ENCODE results near the gene PTPRD. TPM values are rescaled to one million over a fixed set of nuclear protein-coding genes. Genes with fewer than 3 reads are reported as not detected.

The PTPRD gene
- polyA plus RNA-seq, 1 experiment: 0.39 TPM

GRCh38 chr9:8391132-8391531 lies 2221.7 kb downstream of the PTPRD start:
- H3K4me3 ChIP-seq (ENCODE audit: low read depth, low read length): no peak overlapping the region
- CTCF ChIA-PET: no interaction called here
- POLR2A ChIA-PET: no interaction called here
- no peak for DNase-seq (ENCODE audit: low read depth)
- H3K36me3 ChIP-seq (ENCODE audit: control insufficient read depth, insufficient read depth, low read length): no peaks in the 10 kb centered on the region
- no peak for TF ChIP-seq CTCF (IDR thresholded peaks at IDR 0.05; ENCODE audit: insufficient read depth, low read depth, low read length)
- H3K27me3 ChIP-seq (ENCODE audit: control insufficient read depth, insufficient read depth, low read length): no peaks in the 10 kb centered on the region

DNA sequence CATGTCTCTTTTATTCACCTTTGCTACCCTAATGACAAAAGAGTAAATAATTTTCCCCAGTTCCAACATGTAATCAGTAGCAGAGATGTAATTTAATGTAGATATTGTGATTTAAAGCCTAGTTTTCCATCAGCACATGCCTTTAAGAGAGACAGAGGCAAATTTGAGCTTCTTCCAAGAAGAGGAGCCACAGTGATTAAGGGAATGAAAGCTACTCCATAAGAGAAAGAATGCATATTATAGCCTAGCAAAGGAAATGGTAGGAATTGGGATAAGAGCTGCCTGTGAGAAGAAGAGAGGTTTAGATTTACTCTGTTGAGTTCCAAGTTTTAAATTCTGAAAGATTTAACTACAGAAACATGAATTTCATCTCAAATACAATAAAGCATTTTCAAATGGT lies 2222.2 kb downstream of the PTPRD start:
- CTCF ChIA-PET: no interaction called here
- TF ChIP-seq CTCF (IDR thresholded peaks at IDR 0.05; ENCODE audit: insufficient read depth, low read depth, low read length): no peak
- no peak overlapping the region for H3K4me3 ChIP-seq (ENCODE audit: low read depth, low read length)
- POLR2A ChIA-PET: no interaction called here
- no peak for DNase-seq (ENCODE audit: low read depth)
- H3K36me3 ChIP-seq (ENCODE audit: control insufficient read depth, insufficient read depth, low read length): no peaks in the 10 kb centered on the region
- no peaks in the 10 kb centered on the region for H3K27me3 ChIP-seq (ENCODE audit: control insufficient read depth, insufficient read depth, low read length)

DNA sequence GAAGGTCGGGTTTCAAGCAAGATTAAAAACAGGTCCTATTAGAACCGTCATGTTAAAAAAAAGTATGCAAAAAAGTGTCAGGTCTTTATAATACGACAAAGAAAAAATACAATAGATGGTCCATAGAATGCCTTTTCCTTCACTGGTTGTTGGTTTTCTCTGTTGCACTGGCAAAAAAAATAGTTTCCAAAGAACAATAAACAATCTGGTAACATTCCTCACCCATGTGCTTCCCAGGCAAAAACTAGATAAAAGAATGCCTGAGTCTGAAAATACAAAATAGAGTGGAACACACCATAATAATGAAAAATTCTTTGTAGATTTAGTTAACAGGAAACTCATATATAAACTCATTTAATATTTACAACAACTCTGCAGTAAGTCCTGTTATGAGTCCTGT lies 2223.3 kb downstream of the PTPRD start:
- no peak for DNase-seq (ENCODE audit: low read depth)
- H3K4me3 ChIP-seq (ENCODE audit: low read depth, low read length): no peak overlapping the region
- H3K36me3 ChIP-seq (ENCODE audit: control insufficient read depth, insufficient read depth, low read length): no peaks in the 10 kb centered on the region
- CTCF ChIA-PET: no interaction called here
- TF ChIP-seq CTCF (IDR thresholded peaks at IDR 0.05; ENCODE audit: insufficient read depth, low read depth, low read length): no peak
- POLR2A ChIA-PET: no interaction called here
- H3K27me3 ChIP-seq (ENCODE audit: control insufficient read depth, insufficient read depth, low read length): no peaks in the 10 kb centered on the region

GRCh38 chr9:8388132-8388531 lies 2224.7 kb downstream of the PTPRD start:
- no peak for DNase-seq (ENCODE audit: low read depth)
- H3K36me3 ChIP-seq (ENCODE audit: control insufficient read depth, insufficient read depth, low read length): no peaks in the 10 kb centered on the region
- TF ChIP-seq CTCF (IDR thresholded peaks at IDR 0.05; ENCODE audit: insufficient read depth, low read depth, low read length): no peak
- POLR2A ChIA-PET: no interaction called here
- H3K4me3 ChIP-seq (ENCODE audit: low read depth, low read length): no peak overlapping the region
- no peaks in the 10 kb centered on the region for H3K27me3 ChIP-seq (ENCODE audit: control insufficient read depth, insufficient read depth, low read length)
- CTCF ChIA-PET: no interaction called here

DNA sequence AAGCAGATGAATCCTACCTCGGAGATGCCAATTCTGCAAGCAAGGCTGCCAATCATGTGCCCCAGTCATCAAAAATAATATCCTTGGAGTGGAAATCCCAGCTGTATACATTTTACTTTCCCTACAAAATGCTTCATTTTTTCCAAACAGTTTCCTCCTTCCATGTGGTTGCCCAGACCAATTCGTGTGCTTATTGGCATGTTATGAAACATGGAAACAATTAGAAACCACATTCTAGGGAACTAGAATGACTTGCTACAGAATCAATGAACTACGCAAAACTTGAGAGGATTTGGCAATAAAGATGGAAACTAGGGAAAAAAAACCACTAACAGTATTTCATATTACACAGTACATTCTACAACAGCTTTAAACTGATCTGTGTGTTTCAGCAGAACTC lies 2228.7 kb downstream of the PTPRD start:
- ChIA-PET POLR2A (no interaction called here), CTCF (no interaction called here)
- Histone ChIP-seq H3K27me3 (ENCODE audit: control insufficient read depth, insufficient read depth, low read length) (no peaks in the 10 kb centered on the region), H3K36me3 (ENCODE audit: control insufficient read depth, insufficient read depth, low read length) (no peaks in the 10 kb centered on the region), H3K4me3 (ENCODE audit: low read depth, low read length) (no peak overlapping the region)
- no peak for DNase-seq (ENCODE audit: low read depth)
- TF ChIP-seq CTCF (IDR thresholded peaks at IDR 0.05; ENCODE audit: insufficient read depth, low read depth, low read length): no peak
